Activated CD8-positive, alpha-beta T cell treated with anti-CD3 and anti-CD28 coated beads for 36 hours (primary cell): ENCODE data around the gene AP2M1. TPM values are rescaled to one million over a fixed set of nuclear protein-coding genes. Genes with fewer than 3 reads are reported as not detected.

ENCODE experiments used
- ATAC-seq: fragments of 200-7000 bp; cut with Tn5 transposase; one replicate; pipeline ENCODE4 v1.10.0; 2021; ENCODE audit warnings: mild to moderate bottlenecking, moderate library complexity
- CTCF ChIA-PET: fragments of 350-600 bp; sonication (Branson Sonifier 250); formaldehyde crosslinking; loops from one replicate; lab custom pipeline; 2021; ENCODE audit warnings: antibody characterized with exemption; lab: Charles Lee
- POLR2A ChIA-PET: fragments of 350-600 bp; sonication (Branson Sonifier 250); formaldehyde crosslinking; loops from one replicate; lab custom pipeline; 2021; ENCODE audit warnings: antibody characterized with exemption; lab: Charles Lee
- DNase-seq: peaks from one replicate; pipeline ENCODE4 v3.0.0-alpha.2; 2020
- H3K27ac Mint-ChIP-seq: one replicate; pipeline ENCODE4 v1.8.0; 2021; ENCODE audit warnings: mild to moderate bottlenecking, mixed read lengths
- H3K27me3 Mint-ChIP-seq: one replicate; pipeline ENCODE4 v1.8.0; 2021; ENCODE audit warnings: mixed read lengths
- H3K36me3 Mint-ChIP-seq: one replicate; pipeline ENCODE4 v1.8.0; 2021; ENCODE audit warnings: low read depth, mixed read lengths
- H3K4me1 Mint-ChIP-seq: one replicate; pipeline ENCODE4 v1.8.0; 2021; ENCODE audit warnings: low read depth, mixed read lengths
- H3K4me3 Mint-ChIP-seq: one replicate; pipeline ENCODE4 v1.8.0; 2021; ENCODE audit warnings: mild to moderate bottlenecking, moderate library complexity, mixed read lengths
- H3K9me3 Mint-ChIP-seq: one replicate; pipeline ENCODE4 v1.8.0; 2021; ENCODE audit warnings: mixed read lengths
- CTCF ChIP-seq: fragments of 200-600 bp; IDR thresholded peaks from one replicate; pipeline ENCODE4 v1.8.0; 2022; ENCODE audit warnings: antibody characterized with exemption, mild to moderate bottlenecking
- intact Hi-C: fragments of 100-400 bp; cut with micrococcal nuclease; formaldehyde crosslinking; loops from one replicate; pipeline ENCODE4 v1.10.0; 2022
- total RNA-seq, 2 experiments: library from RNA; stranded (reverse); gene quantifications; one replicate each; pipeline ENCODE4 v1.2.3, GENCODE V29; 2021

The AP2M1 gene
- total RNA-seq, 2 experiments from 2014 or later, result 211 to 223 TPM

- intact Hi-C loops, result no loop called here
- Mint-ChIP-seq H3K9me3 (no peaks in the 10 kb centered on the region), H3K27me3 (no peaks in the 10 kb centered on the region), H3K4me1 (peaks cover 21% of the 10 kb centered on the region), H3K36me3 (peaks cover 4% of the 10 kb centered on the region), H3K27ac (peak overlapping the region; percentile 82), H3K4me3 (peak overlapping the region; percentile 96)
- ChIA-PET CTCF (interaction anchor here (0.9 to 1.6 kb wide), 5 partner anchors 10 to 94 kb away, joined by 3 to 5 read pairs (median 4); partner anchors contain the start of genes AP2M1 and EEF1AKMT4), POLR2A (interaction anchor here (0.7 to 1.8 kb wide), 7 partner anchors 8 to 356 kb away, joined by 3 to 10 read pairs (median 3); partner anchors contain the start of gene EIF2B5)
- no peak for TF ChIP-seq CTCF
- DNase-seq, result peak; percentile 66
- ATAC-seq, result peak; percentile 50
These were observed 18.8 kb upstream of the AP2M1 start for GRCh38 chr3:184155644-184156521.

- ChIA-PET POLR2A (interaction anchor here (0.7 to 1.3 kb wide), 3 partner anchors 9 to 356 kb away, joined by 3 to 6 read pairs (median 3); partner anchors contain the start of gene EIF2B5), CTCF (interaction anchor here (1.3 to 1.6 kb wide), 4 partner anchors 17 to 93 kb away, joined by 3 to 5 read pairs (median 4); partner anchors contain the start of genes AP2M1 and EEF1AKMT4)
- Mint-ChIP-seq H3K9me3 (no peaks in the 10 kb centered on the region), H3K36me3 (peaks cover 4% of the 10 kb centered on the region), H3K4me3 (peak overlapping the region; percentile 96), H3K27me3 (no peaks in the 10 kb centered on the region), H3K27ac (peak overlapping the region; percentile 82), H3K4me1 (peaks cover 23% of the 10 kb centered on the region)
- intact Hi-C loops, result no loop called here
- TF ChIP-seq CTCF, result no peak
- no peak for DNase-seq
- ATAC-seq, result no peak
These were observed 18.1 kb upstream of the AP2M1 start for GRCh38 chr3:184156522-184156955.

GRCh38 chr3:184157206-184157605 lies 17.4 kb upstream of the AP2M1 start:
- Mint-ChIP-seq H3K36me3 (peaks cover 4% of the 10 kb centered on the region), H3K4me1 (peaks cover 23% of the 10 kb centered on the region), H3K9me3 (no peaks in the 10 kb centered on the region), H3K27ac (no peak overlapping the region), H3K27me3 (no peaks in the 10 kb centered on the region), H3K4me3 (peak overlapping the region; percentile 96)
- no peak for TF ChIP-seq CTCF
- ATAC-seq, result no peak
- POLR2A ChIA-PET, result interaction anchor here (1.3 kb wide), 1 partner anchor 22 kb away, joined by 6 read pairs; the partner anchor contains the start of gene EIF2B5
- no peak for DNase-seq
- CTCF ChIA-PET, result interaction anchor here (1.6 kb wide), 1 partner anchor 93 kb away, joined by 4 read pairs; the partner anchor contains the start of gene EEF1AKMT4
- intact Hi-C loops, result no loop called here

GRCh38 chr3:184158404-184158803 lies 16.3 kb upstream of the AP2M1 start:
- ChIA-PET POLR2A (no interaction called here), CTCF (interaction anchor here (0.8 to 1.4 kb wide), 2 partner anchors 69 to 195 kb away, joined by 3 read pairs; no protein-coding TSS in a partner anchor)
- Mint-ChIP-seq H3K27ac (no peak overlapping the region), H3K36me3 (peaks cover 4% of the 10 kb centered on the region), H3K4me1 (peaks cover 23% of the 10 kb centered on the region), H3K27me3 (no peaks in the 10 kb centered on the region), H3K4me3 (no peak overlapping the region), H3K9me3 (no peaks in the 10 kb centered on the region)
- no peak for TF ChIP-seq CTCF
- no peak for DNase-seq
- no peak for ATAC-seq
- intact Hi-C loops, result no loop called here
